Measurements from ENCODE around the gene COL13A1. TPM values are rescaled to one million over a fixed set of nuclear protein-coding genes. Genes with fewer than 3 reads are reported as not detected.

COL13A1 gene
- total RNA-seq, 1 experiment from 2014 or later = 17.1 TPM

- peak; percentile 74 for DNase-seq (ENCODE audit: low read depth)
Observed at GRCh38 chr10:69819716-69820506, 18.2 kb downstream of the COL13A1 start.

DNA sequence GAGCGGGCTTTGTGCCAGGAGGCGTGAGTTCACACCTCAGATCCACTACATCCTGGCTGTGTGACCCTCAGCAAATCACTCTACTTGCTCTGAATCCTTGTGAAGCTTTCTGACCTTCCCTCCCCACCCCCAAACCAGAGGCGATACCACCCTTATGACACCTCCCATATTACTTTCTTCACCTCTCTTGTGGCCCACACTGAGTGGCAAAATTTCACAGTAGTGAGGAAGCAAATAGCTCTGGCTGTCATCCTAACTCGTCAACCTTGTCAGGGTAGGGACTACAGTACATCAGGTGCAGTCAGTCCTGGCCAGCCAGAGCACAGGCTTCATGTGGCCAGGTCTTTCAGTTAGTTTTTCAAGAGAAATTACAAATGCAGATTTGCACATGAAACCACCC lies 19.1 kb downstream of the COL13A1 start:
- no peak for DNase-seq (ENCODE audit: low read depth)

DNA sequence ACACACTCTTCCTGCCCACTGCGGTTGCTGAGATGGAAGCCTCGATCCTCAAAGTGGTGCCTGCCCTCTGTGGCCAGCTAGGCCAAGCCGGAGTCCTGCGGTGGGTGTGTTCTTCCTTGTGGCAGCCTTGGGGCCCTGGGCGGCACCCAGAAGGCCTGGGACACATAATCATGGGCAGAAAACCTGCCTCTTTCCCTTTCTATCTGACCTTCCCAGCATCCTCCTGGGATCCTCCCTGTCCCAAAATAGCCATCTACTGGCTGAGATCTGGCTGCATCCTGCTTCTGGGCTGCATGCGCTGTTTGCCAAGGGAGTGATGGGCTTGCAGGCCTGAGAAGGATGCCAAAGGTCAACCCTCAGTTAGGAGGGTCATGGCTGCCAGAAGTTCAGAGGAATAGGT lies 23.9 kb downstream of the COL13A1 start:
- DNase-seq (ENCODE audit: low read depth) = no peak

GRCh38 chr10:69826094-69826493 lies 24.4 kb downstream of the COL13A1 start:
- no peak for DNase-seq (ENCODE audit: low read depth)

GRCh38 chr10:69826789-69827554 lies 25.3 kb downstream of the COL13A1 start:
- DNase-seq (ENCODE audit: low read depth) = no peak

- no peak for DNase-seq (ENCODE audit: low read depth)
Observed at GRCh38 chr10:69828144-69828870, 26.6 kb downstream of the COL13A1 start.

- DNase-seq (ENCODE audit: low read depth) = no peak
Observed at GRCh38 chr10:69829775-69830174, 28.1 kb downstream of the COL13A1 start.

- no peak for DNase-seq (ENCODE audit: low read depth)
Observed at GRCh38 chr10:69831231-69831855, 29.6 kb downstream of the COL13A1 start.

DNA sequence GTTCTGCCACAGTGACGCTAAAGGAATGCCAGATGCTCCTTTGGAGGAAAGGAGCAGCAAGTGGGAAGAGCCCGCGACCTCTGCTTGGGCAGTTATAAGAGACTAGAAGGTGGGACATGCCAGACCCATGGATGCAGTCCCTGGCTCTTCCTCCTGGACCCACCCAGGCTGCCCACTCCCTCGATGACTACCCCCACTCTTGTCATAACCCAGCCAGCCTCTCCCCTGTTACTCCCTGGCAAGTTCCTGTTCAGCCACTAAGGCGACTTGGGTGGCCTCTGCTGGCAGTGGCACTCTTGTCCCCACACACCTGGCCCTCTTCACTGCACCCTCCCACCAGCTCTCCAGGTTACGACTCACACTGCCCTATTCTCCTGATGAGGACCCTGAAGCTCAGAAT lies 33.5 kb downstream of the COL13A1 start:
- no peak for DNase-seq (ENCODE audit: low read depth)

- no peak for DNase-seq (ENCODE audit: low read depth)
Observed at GRCh38 chr10:69835875-69836730, 34.4 kb downstream of the COL13A1 start.

DNA sequence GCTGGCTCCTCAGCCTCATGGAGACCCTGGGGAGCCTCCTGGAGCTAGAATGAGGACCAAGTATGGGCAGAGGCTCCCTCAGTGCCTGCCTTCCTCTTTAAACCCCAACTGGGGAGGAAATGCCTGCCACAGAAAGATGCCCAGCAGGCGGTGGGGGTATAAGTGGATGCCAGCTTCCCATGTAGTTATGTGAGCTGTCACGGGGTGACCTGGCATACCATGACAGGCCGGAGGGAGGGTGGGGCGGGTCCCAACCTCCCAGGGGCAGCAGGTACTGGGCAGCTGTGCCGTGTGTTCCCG lies 35.0 kb downstream of the COL13A1 start:
- DNase-seq (ENCODE audit: low read depth) = no peak

GRCh38 chr10:69837261-69837660 lies 35.6 kb downstream of the COL13A1 start:
- no peak for DNase-seq (ENCODE audit: low read depth)

GRCh38 chr10:69838418-69838817 lies 36.7 kb downstream of the COL13A1 start:
- no peak for DNase-seq (ENCODE audit: low read depth)

DNA sequence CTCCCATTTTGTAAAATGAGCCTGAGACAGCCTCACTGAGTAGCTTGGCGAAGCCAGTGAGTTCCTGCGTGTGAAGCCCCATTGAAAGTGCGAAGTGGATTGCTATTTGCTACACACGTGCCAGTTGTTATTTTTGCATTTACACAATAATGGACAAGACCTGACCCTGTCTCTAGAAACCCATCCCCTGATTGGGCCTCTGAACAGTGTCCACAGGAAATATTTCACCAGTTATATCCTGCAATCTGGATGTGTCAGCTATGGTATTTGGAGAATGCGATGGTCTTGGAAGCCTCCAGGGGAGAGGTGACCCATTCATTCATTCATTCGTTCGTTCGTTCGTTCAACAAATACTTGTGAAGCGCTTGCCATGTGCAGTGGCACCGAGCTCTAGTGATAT lies 37.1 kb downstream of the COL13A1 start:
- no peak for DNase-seq (ENCODE audit: low read depth)

DNA sequence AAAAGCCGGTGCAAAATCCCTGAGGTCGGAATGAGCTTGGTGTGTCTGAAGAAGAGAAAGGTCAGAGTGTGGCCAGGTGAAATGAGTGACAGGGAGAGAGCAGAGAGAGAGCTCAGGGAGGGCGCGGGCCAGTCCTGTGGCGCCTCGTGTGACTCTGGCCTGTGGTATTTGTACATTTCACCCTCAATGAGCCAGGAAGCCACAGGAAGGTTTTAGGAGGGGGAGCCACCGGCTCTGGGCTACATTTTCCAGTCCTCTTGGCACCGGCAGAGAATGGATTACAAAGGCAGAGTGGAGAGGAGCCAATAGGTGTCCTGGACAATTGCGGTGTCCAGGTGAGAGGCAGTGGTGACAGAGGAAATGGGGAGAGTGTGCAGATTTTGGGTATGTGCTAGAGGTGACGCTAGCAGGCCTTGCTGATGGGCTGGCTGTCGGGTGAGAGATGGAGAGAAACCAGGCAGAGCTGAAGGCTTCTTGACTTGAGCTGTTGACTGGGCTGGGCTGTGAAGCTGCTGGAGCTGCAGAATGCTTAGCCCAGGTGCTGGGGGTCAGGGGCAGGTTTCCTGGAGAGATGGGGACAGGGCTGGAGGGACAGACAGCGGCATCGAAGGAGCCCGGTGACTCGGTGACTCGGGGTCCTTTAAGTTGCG lies 38.1 kb downstream of the COL13A1 start:
- DNase-seq (ENCODE audit: low read depth) = peak; percentile 69

GRCh38 chr10:69840773-69841172 lies 39.1 kb downstream of the COL13A1 start:
- DNase-seq (ENCODE audit: low read depth) = no peak

DNA sequence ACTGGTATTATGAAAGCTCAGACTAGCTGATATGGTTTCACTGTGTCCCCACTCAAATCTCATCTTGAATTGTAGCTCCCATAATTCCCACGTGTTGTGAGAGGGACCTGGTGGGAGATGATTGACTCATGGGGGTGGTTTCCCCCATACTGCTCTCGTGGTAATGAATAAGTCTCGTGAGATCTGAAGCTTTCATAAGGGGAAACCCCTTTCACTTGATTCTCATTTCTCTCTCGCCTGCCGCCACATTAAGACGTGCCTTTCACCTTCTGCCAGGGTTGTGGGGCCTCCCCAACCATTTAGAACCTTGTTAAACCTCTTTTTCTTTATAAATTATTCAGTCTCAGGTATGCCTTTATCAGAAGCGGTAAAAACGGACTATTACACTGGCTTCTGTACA lies 40.3 kb downstream of the COL13A1 start:
- DNase-seq (ENCODE audit: low read depth) = no peak

- no peak for DNase-seq (ENCODE audit: low read depth)
Observed at GRCh38 chr10:69842882-69843281, 41.2 kb downstream of the COL13A1 start.

GRCh38 chr10:69843923-69844322 lies 42.2 kb downstream of the COL13A1 start:
- no peak for DNase-seq (ENCODE audit: low read depth)

- no peak for DNase-seq (ENCODE audit: low read depth)
Observed at GRCh38 chr10:69844698-69845097, 43.0 kb downstream of the COL13A1 start.
